ENCODE results near the gene MAPRE2. TPM values are rescaled to one million over a fixed set of nuclear protein-coding genes. Genes with fewer than 3 reads are reported as not detected.
A peak's percentile ranks its signal among the peaks of the same experiment; 100 is the strongest.

The MAPRE2 gene
- total RNA-seq, result 23.6 TPM
- long read RNA-seq, full-length matches to known transcripts, result 21 of 43 reads
- long read RNA-seq, partial matches to known transcripts, result 9 of 43 reads
- long read RNA-seq, other reads (novel, unspliced or antisense), result 13 of 43 reads

GRCh38 chr18:35040988-35041814, at the start of gene MAPRE2:
Gene MAPRE2, plus strand, starts transcription at chr18:35041413. Its CDS starts 127 bp downstream, at chr18:35041540.
- DNase-seq (ENCODE audit: low spot score), result peak; percentile 100

GRCh38 chr18:34991561-34991960, 49.7 kb upstream of the MAPRE2 start:
- no peak for DNase-seq (ENCODE audit: low spot score)

GRCh38 chr18:34993289-34993688, 47.9 kb upstream of the MAPRE2 start:
- DNase-seq (ENCODE audit: low spot score), result no peak

- no peak for DNase-seq (ENCODE audit: low spot score)
Measured at GRCh38 chr18:34995746-34996145, 45.5 kb upstream of the MAPRE2 start.

- DNase-seq (ENCODE audit: low spot score), result no peak
Measured at GRCh38 chr18:34998661-34999060, 42.6 kb upstream of the MAPRE2 start.

- no peak for DNase-seq (ENCODE audit: low spot score)
Measured at GRCh38 chr18:34999756-35000289, 41.4 kb upstream of the MAPRE2 start.

- no peak for DNase-seq (ENCODE audit: low spot score)
Measured at GRCh38 chr18:35000457-35000856, 40.8 kb upstream of the MAPRE2 start.

- no peak for DNase-seq (ENCODE audit: low spot score)
Measured at GRCh38 chr18:35002120-35002519, 39.1 kb upstream of the MAPRE2 start.

GRCh38 chr18:35005963-35006577, 35.1 kb upstream of the MAPRE2 start:
- DNase-seq (ENCODE audit: low spot score), result no peak

GRCh38 chr18:35010156-35010555, 31.1 kb upstream of the MAPRE2 start:
- no peak for DNase-seq (ENCODE audit: low spot score)

- DNase-seq (ENCODE audit: low spot score), result no peak
Measured at GRCh38 chr18:35010993-35011392, 30.2 kb upstream of the MAPRE2 start.

GRCh38 chr18:35019933-35020332, 21.3 kb upstream of the MAPRE2 start:
- no peak for DNase-seq (ENCODE audit: low spot score)

GRCh38 chr18:35022426-35023001, 18.7 kb upstream of the MAPRE2 start:
- no peak for DNase-seq (ENCODE audit: low spot score)

GRCh38 chr18:35024196-35024595, 17.0 kb upstream of the MAPRE2 start:
- DNase-seq (ENCODE audit: low spot score), result no peak

- DNase-seq (ENCODE audit: low spot score), result no peak
Measured at GRCh38 chr18:35024965-35025364, 16.2 kb upstream of the MAPRE2 start.

- no peak for DNase-seq (ENCODE audit: low spot score)
Measured at GRCh38 chr18:35026407-35027061, 14.7 kb upstream of the MAPRE2 start.

GRCh38 chr18:35027206-35027605, 14.0 kb upstream of the MAPRE2 start:
- no peak for DNase-seq (ENCODE audit: low spot score)

- DNase-seq (ENCODE audit: low spot score), result no peak
Measured at GRCh38 chr18:35028536-35028935, 12.7 kb upstream of the MAPRE2 start.

GRCh38 chr18:35029103-35029502, 12.1 kb upstream of the MAPRE2 start:
- DNase-seq (ENCODE audit: low spot score), result no peak

- no peak for DNase-seq (ENCODE audit: low spot score)
Measured at GRCh38 chr18:35029770-35030169, 11.4 kb upstream of the MAPRE2 start.

- DNase-seq (ENCODE audit: low spot score), result no peak
Measured at GRCh38 chr18:35030277-35030989, 10.8 kb upstream of the MAPRE2 start.

Measured in mesenteric fat pad (tissue), 1 donor.